ENCODE results near the gene AGPAT2. TPM values are rescaled to one million over a fixed set of nuclear protein-coding genes. Genes with fewer than 3 reads are reported as not detected.

AGPAT2 gene
- total RNA-seq, 1 donor from 2014 or later: 25.6 TPM

DNA sequence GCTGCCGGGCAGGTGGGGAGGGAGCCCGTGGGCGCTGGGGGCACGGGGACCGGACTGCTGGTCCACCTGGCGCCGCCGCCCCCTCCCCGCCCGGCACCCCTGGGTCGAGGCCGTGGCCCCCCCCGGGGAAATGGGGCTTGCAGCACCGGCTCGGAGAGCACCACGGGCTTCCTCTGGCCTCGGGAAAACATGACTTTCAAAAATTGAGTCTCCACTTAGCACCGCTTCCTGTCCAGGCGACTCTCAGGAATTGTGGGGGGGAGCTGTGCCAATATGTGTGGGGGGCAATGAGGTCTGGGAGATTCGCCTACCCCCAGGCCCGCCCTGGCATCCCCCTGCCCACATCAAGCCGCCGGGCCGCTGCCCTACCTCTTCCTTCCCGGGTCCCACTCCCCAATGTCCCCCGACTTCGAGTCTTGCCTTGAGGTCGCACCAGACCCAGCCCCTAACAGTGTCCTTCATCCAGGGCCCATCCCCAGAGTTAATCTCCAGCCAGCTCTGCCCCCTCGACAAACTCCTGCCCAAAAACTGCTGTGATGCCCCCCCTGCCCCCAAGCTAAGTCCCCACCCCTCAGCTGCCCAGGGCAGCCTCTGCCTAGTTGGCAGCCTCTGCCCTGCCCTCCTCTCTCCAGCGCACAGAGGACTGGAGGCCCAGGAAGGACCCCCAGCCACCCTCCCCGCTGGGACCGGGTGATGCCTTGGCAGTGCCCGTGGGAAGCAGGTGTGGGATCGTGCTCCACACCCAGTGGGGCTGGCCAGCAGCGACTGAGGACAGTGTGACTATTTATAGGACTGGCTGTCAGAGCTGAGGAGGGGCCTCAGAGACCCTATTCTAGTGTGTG lies 20.7 kb downstream of the AGPAT2 start:
- no peak overlapping the region for H3K27ac Mint-ChIP-seq
- peaks cover 15% of the 10 kb centered on the region for H3K27me3 Mint-ChIP-seq
- DNase-seq: no peak
- H3K4me3 Mint-ChIP-seq: peak overlapping the region; percentile 66
- no peaks in the 10 kb centered on the region for H3K9me3 Mint-ChIP-seq
- intact Hi-C loops (cut with micrococcal nuclease): no loop called here
- peaks cover 2% of the 10 kb centered on the region for H3K4me1 Mint-ChIP-seq
- H3K36me3 Mint-ChIP-seq (ENCODE audit: low read depth): no peaks in the 10 kb centered on the region

DNA sequence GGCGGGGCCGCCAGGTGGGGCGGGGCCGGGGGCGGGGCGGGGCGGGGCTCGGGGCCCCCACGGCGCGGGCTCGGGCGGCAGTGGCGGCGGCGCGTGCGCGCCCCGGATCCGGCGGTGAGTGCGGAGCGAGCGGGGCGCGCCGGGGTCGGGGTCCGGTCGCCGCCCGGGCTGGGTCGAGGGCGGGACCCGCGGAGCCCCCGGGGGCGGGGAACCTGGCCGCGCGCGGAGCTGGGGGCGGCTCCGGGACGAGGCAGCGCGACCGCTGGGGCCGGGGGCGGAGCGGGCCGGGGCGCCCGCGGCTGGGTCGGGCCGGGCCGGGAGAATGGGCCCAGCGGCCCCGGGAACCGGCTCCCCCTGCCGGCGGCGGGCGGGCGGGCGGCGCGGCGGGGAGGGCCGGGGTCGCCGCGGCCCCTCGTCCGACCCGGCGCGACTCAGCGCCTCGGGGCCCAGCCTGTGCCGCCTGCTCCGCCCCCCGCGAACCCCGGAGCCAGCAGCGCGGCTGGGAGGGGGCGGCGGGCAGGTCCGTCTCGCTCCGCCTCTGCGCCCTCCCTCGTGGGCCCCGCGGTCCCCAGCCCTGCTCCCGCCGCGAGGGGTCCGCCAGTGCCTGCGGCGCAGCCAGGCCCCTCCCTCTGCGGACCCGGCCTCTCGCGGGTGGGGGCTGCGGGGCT lies 21.4 kb downstream of the AGPAT2 start:
- DNase-seq: peak; percentile 82
- Mint-ChIP-seq H3K9me3 (no peaks in the 10 kb centered on the region), H3K4me1 (peaks cover 2% of the 10 kb centered on the region), H3K27ac (no peak overlapping the region), H3K27me3 (peaks cover 15% of the 10 kb centered on the region), H3K4me3 (no peak overlapping the region), H3K36me3 (ENCODE audit: low read depth) (no peaks in the 10 kb centered on the region)
- intact Hi-C loops (cut with micrococcal nuclease): no loop called here

DNA sequence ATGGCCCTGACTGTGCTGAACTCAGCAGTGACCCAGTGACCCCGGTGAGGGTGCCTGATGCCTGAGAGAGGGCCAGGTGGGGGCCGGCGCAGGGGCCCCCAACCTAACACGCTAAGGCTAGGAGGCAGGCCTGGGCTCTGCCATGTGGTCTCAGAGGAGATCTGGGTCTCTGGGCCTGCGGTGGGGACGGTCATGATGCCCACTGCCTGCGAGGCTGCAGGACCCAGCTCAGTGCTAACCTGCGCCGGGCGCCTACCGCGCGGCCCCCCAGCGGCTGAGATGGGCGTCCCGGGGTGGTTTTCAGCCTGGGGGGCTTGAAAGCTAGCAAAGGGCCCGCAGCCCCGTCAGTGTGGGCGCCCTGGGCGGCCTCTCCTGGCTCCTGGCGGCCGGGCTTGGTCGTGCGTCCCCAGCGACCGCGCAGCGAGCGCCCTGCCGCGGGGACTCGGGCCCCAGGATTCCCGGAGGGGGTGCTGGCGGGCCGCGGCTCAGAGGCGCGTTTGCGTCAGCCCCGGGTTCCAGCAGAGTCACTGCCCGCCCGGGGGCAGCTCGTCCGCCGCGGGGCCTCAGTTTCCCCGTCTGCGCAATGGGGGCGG lies 22.1 kb downstream of the AGPAT2 start:
- Mint-ChIP-seq H3K4me1 (peaks cover 2% of the 10 kb centered on the region), H3K4me3 (peak overlapping the region; percentile 78), H3K27ac (no peak overlapping the region), H3K9me3 (no peaks in the 10 kb centered on the region), H3K36me3 (ENCODE audit: low read depth) (no peaks in the 10 kb centered on the region), H3K27me3 (peaks cover 18% of the 10 kb centered on the region)
- peak; percentile 78 for DNase-seq
- intact Hi-C loops (cut with micrococcal nuclease): no loop called here

GRCh38 chr9:136664000-136664915 lies 23.0 kb downstream of the AGPAT2 start:
- DNase-seq: no peak
- intact Hi-C loops (cut with micrococcal nuclease): no loop called here
- Mint-ChIP-seq H3K36me3 (ENCODE audit: low read depth) (no peaks in the 10 kb centered on the region), H3K4me1 (peaks cover 2% of the 10 kb centered on the region), H3K4me3 (peak overlapping the region; percentile 78), H3K27ac (no peak overlapping the region), H3K9me3 (no peaks in the 10 kb centered on the region), H3K27me3 (peaks cover 23% of the 10 kb centered on the region)

GRCh38 chr9:136662656-136663581 lies 24.3 kb downstream of the AGPAT2 start, which contains the start of gene EGFL7:
TSS of gene EGFL7 (plus strand) at chr9:136662916. CDS start at chr9:136668283, 5,367 bp downstream.
- Mint-ChIP-seq H3K36me3 (ENCODE audit: low read depth) (no peaks in the 10 kb centered on the region), H3K4me3 (no peak within 1 kb of the TSS), H3K27ac (no peak within 1 kb of the TSS), H3K9me3 (no peaks in the 10 kb centered on the region), H3K4me1 (peaks cover 6% of the 10 kb centered on the region), H3K27me3 (peaks cover 32% of the 10 kb centered on the region)
- DNase-seq: no peak
- intact Hi-C loops (cut with micrococcal nuclease): no loop called here

DNA sequence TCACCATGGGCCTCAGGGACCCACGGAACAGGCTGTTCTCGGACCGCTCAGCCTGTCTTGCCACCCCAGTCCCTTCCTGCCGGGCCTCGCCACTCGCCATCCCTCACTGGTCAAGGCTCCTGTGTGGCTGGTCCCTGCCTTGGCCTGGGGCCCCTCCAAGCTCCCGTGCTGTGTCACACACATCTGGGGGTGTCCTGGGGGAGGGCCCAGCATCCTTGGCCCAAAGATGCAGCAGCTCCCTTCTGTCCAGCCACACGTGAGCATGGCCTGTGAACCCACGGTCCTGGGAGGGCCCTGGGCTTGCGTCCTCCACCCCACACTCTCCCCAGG lies 25.0 kb downstream of the AGPAT2 start:
- no peak overlapping the region for H3K27ac Mint-ChIP-seq
- intact Hi-C loops (cut with micrococcal nuclease): no loop called here
- no peak overlapping the region for H3K4me3 Mint-ChIP-seq
- no peaks in the 10 kb centered on the region for H3K36me3 Mint-ChIP-seq (ENCODE audit: low read depth)
- no peaks in the 10 kb centered on the region for H3K9me3 Mint-ChIP-seq
- no peak for DNase-seq
- H3K4me1 Mint-ChIP-seq: peaks cover 6% of the 10 kb centered on the region
- H3K27me3 Mint-ChIP-seq: peaks cover 38% of the 10 kb centered on the region

DNA sequence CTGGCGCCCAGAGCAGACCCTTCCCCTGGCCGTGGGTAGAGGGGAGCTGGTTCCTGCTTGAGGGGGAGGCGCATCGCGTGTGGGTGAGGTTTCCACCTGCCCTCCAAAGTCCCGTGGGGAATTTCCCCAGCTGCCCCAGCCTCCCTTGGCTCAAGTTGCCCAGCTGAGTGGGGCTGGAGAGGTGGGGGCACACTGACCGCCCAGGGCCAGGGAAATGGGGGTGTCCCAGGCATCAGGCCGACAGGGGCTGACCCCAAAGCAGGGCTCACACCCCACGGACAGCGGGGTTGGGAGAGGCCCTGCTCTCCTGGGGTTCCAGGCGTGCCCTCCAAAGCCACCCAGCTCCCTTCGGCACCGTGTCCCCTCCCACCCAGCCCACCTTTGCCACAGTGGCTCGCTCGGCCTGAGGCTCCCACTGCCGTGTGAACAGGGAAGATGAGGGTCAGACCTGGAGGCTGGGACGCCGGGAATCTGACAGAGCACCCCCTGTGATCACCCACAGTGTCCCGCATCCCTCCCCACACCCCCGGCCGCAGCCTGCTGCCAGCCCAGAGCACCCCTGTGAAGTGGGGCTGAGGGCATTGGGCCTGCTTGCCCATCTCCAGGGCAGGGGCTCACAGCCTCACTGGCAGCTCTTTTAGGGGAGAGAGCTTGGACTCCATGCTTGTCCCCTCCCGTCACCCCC lies 25.5 kb downstream of the AGPAT2 start:
- Mint-ChIP-seq H3K4me1 (peaks cover 6% of the 10 kb centered on the region), H3K27ac (no peak overlapping the region), H3K36me3 (ENCODE audit: low read depth) (no peaks in the 10 kb centered on the region), H3K9me3 (no peaks in the 10 kb centered on the region), H3K4me3 (no peak overlapping the region), H3K27me3 (peaks cover 42% of the 10 kb centered on the region)
- intact Hi-C loops (cut with micrococcal nuclease): no loop called here
- no peak for DNase-seq

GRCh38 chr9:136660971-136661550 lies 26.2 kb downstream of the AGPAT2 start:
- DNase-seq: no peak
- no peak overlapping the region for H3K27ac Mint-ChIP-seq
- H3K36me3 Mint-ChIP-seq (ENCODE audit: low read depth): no peaks in the 10 kb centered on the region
- intact Hi-C loops (cut with micrococcal nuclease): no loop called here
- H3K9me3 Mint-ChIP-seq: no peaks in the 10 kb centered on the region
- H3K4me3 Mint-ChIP-seq: no peak overlapping the region
- peaks cover 42% of the 10 kb centered on the region for H3K27me3 Mint-ChIP-seq
- peaks cover 6% of the 10 kb centered on the region for H3K4me1 Mint-ChIP-seq

GRCh38 chr9:136659861-136660784 lies 27.1 kb downstream of the AGPAT2 start:
- Mint-ChIP-seq H3K27me3 (peaks cover 45% of the 10 kb centered on the region), H3K4me3 (no peak overlapping the region), H3K4me1 (peaks cover 5% of the 10 kb centered on the region), H3K9me3 (no peaks in the 10 kb centered on the region), H3K27ac (no peak overlapping the region), H3K36me3 (ENCODE audit: low read depth) (no peaks in the 10 kb centered on the region)
- intact Hi-C loops (cut with micrococcal nuclease): no loop called here
- no peak for DNase-seq

DNA sequence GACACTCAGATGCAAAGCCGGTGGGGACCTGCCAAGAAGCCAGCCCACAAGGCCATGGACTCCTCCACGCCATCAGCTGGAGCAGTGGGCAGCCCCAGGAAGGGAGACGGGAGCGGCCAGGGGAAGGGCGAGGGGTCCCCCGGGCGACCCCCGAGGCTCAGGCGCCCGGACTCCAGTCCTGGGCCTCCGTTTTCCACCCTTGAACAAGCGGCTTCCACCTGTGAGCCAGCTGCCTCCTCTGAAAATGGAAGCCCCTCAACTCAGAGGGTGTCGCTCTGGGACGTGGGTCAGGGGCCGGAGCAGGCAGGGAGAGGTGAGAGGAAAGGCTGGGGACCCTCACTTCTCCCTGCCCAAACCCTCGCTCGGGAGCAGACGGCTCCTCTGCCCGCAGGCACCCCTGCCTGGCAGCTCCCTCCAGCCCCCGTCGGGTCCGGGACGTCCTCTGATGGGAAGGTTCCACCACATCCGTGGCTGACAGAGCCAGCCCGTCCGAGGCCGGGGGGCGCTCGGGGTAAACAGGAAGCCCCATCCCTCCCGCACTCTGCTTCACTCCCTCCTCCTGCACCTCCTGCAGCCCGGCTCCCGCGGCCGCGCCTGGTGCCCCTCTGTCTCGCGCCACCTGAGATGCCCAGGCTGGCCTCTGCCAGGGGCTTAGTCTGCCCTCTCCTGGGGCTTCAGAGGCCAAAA lies 28.3 kb downstream of the AGPAT2 start:
- intact Hi-C loops (cut with micrococcal nuclease): no loop called here
- Mint-ChIP-seq H3K36me3 (ENCODE audit: low read depth) (no peaks in the 10 kb centered on the region), H3K27me3 (peaks cover 39% of the 10 kb centered on the region), H3K4me3 (no peak overlapping the region), H3K9me3 (no peaks in the 10 kb centered on the region), H3K4me1 (peaks cover 5% of the 10 kb centered on the region), H3K27ac (no peak overlapping the region)
- no peak for DNase-seq
